Activated naive CD4-positive, alpha-beta T cell treated with anti-CD3 and anti-CD28 coated beads, Interleukin-2, amount 50 U/mL, for 24 hours (primary cell): ENCODE data around the gene TRPC4AP.
"Not testable (repeated sequence)": the region's sequence is repeated elsewhere in the genome, so short reads cannot be mapped to it uniquely, and the experiment has no call there.

Source experiments
- H3K27ac Mint-ChIP-seq: one replicate; pipeline ENCODE4 v1.8.0; 2021; ENCODE audit warnings: mild to moderate bottlenecking, mixed read lengths
- H3K27me3 Mint-ChIP-seq: one replicate; pipeline ENCODE4 v1.8.0; 2021; ENCODE audit warnings: mixed read lengths
- H3K36me3 Mint-ChIP-seq: one replicate; pipeline ENCODE4 v1.8.0; 2021; ENCODE audit warnings: mixed read lengths
- H3K4me1 Mint-ChIP-seq: one replicate; pipeline ENCODE4 v1.8.0; 2021; ENCODE audit warnings: mixed read lengths
- H3K4me3 Mint-ChIP-seq: one replicate; pipeline ENCODE4 v1.8.0; 2021; ENCODE audit warnings: mild to moderate bottlenecking, mixed read lengths
- H3K9me3 Mint-ChIP-seq: one replicate; pipeline ENCODE4 v1.8.0; 2021; ENCODE audit warnings: mixed read lengths

TRPC4AP gene

GRCh38 chr20:35116258-35116657 is 23.7 kb upstream of the TRPC4AP start:
- H3K9me3 Mint-ChIP-seq, result no peaks in the 10 kb centered on the region
- peaks cover 14% of the 10 kb centered on the region for H3K36me3 Mint-ChIP-seq
- H3K4me1 Mint-ChIP-seq, result no peaks in the 10 kb centered on the region
- H3K27me3 Mint-ChIP-seq, result no peaks in the 10 kb centered on the region
- peak overlapping the region; percentile 79 for H3K27ac Mint-ChIP-seq
- no peak overlapping the region for H3K4me3 Mint-ChIP-seq

GRCh38 chr20:35115606-35116005 is 23.0 kb upstream of the TRPC4AP start:
- Mint-ChIP-seq H3K4me3 (no peak overlapping the region), H3K4me1 (no peaks in the 10 kb centered on the region), H3K27ac (peak overlapping the region; percentile 79), H3K9me3 (no peaks in the 10 kb centered on the region), H3K36me3 (peaks cover 14% of the 10 kb centered on the region), H3K27me3 (no peaks in the 10 kb centered on the region)

- not testable (repeated sequence) for H3K36me3 Mint-ChIP-seq, H3K4me3 Mint-ChIP-seq, H3K4me1 Mint-ChIP-seq, H3K27ac Mint-ChIP-seq, H3K9me3 Mint-ChIP-seq, H3K27me3 Mint-ChIP-seq
Measured at GRCh38 chr20:35112276-35112675, 19.7 kb upstream of the TRPC4AP start.

- H3K4me1 Mint-ChIP-seq, result no peaks in the 10 kb centered on the region
- H3K27ac Mint-ChIP-seq, result peak overlapping the region; percentile 5
- H3K9me3 Mint-ChIP-seq, result no peaks in the 10 kb centered on the region
- peaks cover 6% of the 10 kb centered on the region for H3K36me3 Mint-ChIP-seq
- H3K4me3 Mint-ChIP-seq, result no peak overlapping the region
- no peaks in the 10 kb centered on the region for H3K27me3 Mint-ChIP-seq
Measured at GRCh38 chr20:35111141-35111888, 18.7 kb upstream of the TRPC4AP start.

- peaks cover 5% of the 10 kb centered on the region for H3K36me3 Mint-ChIP-seq
- H3K9me3 Mint-ChIP-seq, result no peaks in the 10 kb centered on the region
Measured at GRCh38 chr20:35108921-35109320, 16.3 kb upstream of the TRPC4AP start.

GRCh38 chr20:35106827-35107380 is 14.3 kb upstream of the TRPC4AP start:
- H3K9me3 Mint-ChIP-seq, result no peaks in the 10 kb centered on the region
- H3K4me1 Mint-ChIP-seq, result no peaks in the 10 kb centered on the region
- no peaks in the 10 kb centered on the region for H3K27me3 Mint-ChIP-seq
- H3K36me3 Mint-ChIP-seq, result peaks cover 3% of the 10 kb centered on the region
- no peak overlapping the region for H3K27ac Mint-ChIP-seq
- no peak overlapping the region for H3K4me3 Mint-ChIP-seq

More at GRCh38 chr20:35108921-35109320, 16.3 kb upstream of the TRPC4AP start:
- Mint-ChIP-seq H3K27me3 (no peaks in the 10 kb centered on the region), H3K27ac (no peak overlapping the region), H3K4me3 (no peak overlapping the region), H3K4me1 (no peaks in the 10 kb centered on the region)

- Mint-ChIP-seq H3K4me1 (no peaks in the 10 kb centered on the region), H3K4me3 (no peak overlapping the region), H3K27me3 (no peaks in the 10 kb centered on the region), H3K9me3 (no peaks in the 10 kb centered on the region), H3K36me3 (no peaks in the 10 kb centered on the region), H3K27ac (no peak overlapping the region)
Measured at GRCh38 chr20:35104685-35105295, 12.2 kb upstream of the TRPC4AP start.

GRCh38 chr20:35101620-35102019 is 9.0 kb upstream of the TRPC4AP start:
- Mint-ChIP-seq H3K36me3 (no peaks in the 10 kb centered on the region), H3K27ac (no peak overlapping the region), H3K27me3 (no peaks in the 10 kb centered on the region), H3K9me3 (no peaks in the 10 kb centered on the region), H3K4me1 (no peaks in the 10 kb centered on the region), H3K4me3 (no peak overlapping the region)

GRCh38 chr20:35093267-35093884 is 769 bp upstream of the TRPC4AP start:
- Mint-ChIP-seq H3K27ac (peak overlapping the region; percentile 100), H3K4me3 (peak overlapping the region; percentile 91), H3K27me3 (no peaks in the 10 kb centered on the region), H3K36me3 (peaks cover 2% of the 10 kb centered on the region), H3K9me3 (no peaks in the 10 kb centered on the region), H3K4me1 (peaks cover 40% of the 10 kb centered on the region)

- Mint-ChIP-seq H3K27me3 (no peaks in the 10 kb centered on the region), H3K27ac (peak overlapping the region; percentile 98), H3K4me3 (peak overlapping the region; percentile 91), H3K4me1 (peaks cover 50% of the 10 kb centered on the region), H3K9me3 (no peaks in the 10 kb centered on the region), H3K36me3 (peaks cover 2% of the 10 kb centered on the region)
Measured at GRCh38 chr20:35091816-35092523, 637 bp downstream of the TRPC4AP start.

GRCh38 chr20:35088231-35089145 is 4.1 kb downstream of the TRPC4AP start:
- H3K9me3 Mint-ChIP-seq, result no peaks in the 10 kb centered on the region
- H3K36me3 Mint-ChIP-seq, result peaks cover 6% of the 10 kb centered on the region
- peaks cover 63% of the 10 kb centered on the region for H3K4me1 Mint-ChIP-seq
- H3K4me3 Mint-ChIP-seq, result peak overlapping the region; percentile 51
- peak overlapping the region; percentile 44 for H3K27ac Mint-ChIP-seq
- H3K27me3 Mint-ChIP-seq, result no peaks in the 10 kb centered on the region

- no peaks in the 10 kb centered on the region for H3K9me3 Mint-ChIP-seq
- H3K4me1 Mint-ChIP-seq, result peaks cover 61% of the 10 kb centered on the region
- H3K36me3 Mint-ChIP-seq, result peaks cover 6% of the 10 kb centered on the region
- no peak overlapping the region for H3K4me3 Mint-ChIP-seq
- H3K27ac Mint-ChIP-seq, result no peak overlapping the region
- H3K27me3 Mint-ChIP-seq, result no peaks in the 10 kb centered on the region
Measured at GRCh38 chr20:35087791-35088190, 4.8 kb downstream of the TRPC4AP start.

- Mint-ChIP-seq H3K4me3 (no peak overlapping the region), H3K4me1 (peaks cover 63% of the 10 kb centered on the region), H3K27me3 (no peaks in the 10 kb centered on the region), H3K9me3 (no peaks in the 10 kb centered on the region), H3K36me3 (peaks cover 6% of the 10 kb centered on the region), H3K27ac (no peak overlapping the region)
Measured at GRCh38 chr20:35087355-35087754, 5.3 kb downstream of the TRPC4AP start.

- peaks cover 66% of the 10 kb centered on the region for H3K4me1 Mint-ChIP-seq
- peak overlapping the region; percentile 23 for H3K27ac Mint-ChIP-seq
- peaks cover 6% of the 10 kb centered on the region for H3K36me3 Mint-ChIP-seq
- H3K4me3 Mint-ChIP-seq, result no peak overlapping the region
- no peaks in the 10 kb centered on the region for H3K9me3 Mint-ChIP-seq
- no peaks in the 10 kb centered on the region for H3K27me3 Mint-ChIP-seq
Measured at GRCh38 chr20:35085477-35086225, 7.0 kb downstream of the TRPC4AP start.
